Neural cell (in vitro differentiated cells): Measurements from ENCODE around the gene RIN2. TPM values are rescaled to one million over a fixed set of nuclear protein-coding genes. Genes with fewer than 3 reads are reported as not detected.

Source experiments
- H2AFZ ChIP-seq: fragments of 200-600, 300-800 bp; sonication (generic), shearing (Covaris generic); 2 replicates; pipeline ENCODE4 v1.6.0; 2014; ENCODE audit warnings: low read depth, mild to moderate bottlenecking, antibody characterized with exemption, low read length, moderate library complexity
- H3F3A ChIP-seq: fragments of 200-600 bp; shearing (Covaris generic); 2 replicates; pipeline ENCODE4 v1.6.1; 2016; ENCODE audit warnings: mild to moderate bottlenecking, moderate library complexity, mixed read lengths, antibody characterized with exemption, low read length; ENCODE audit not compliant: insufficient read depth, poor library complexity, severe bottlenecking
- H3K27ac ChIP-seq: fragments of 200-600, 300-800 bp; sonication (generic), shearing (Covaris generic); 2 replicates; pipeline ENCODE4 v1.5.1; 2014; ENCODE audit warnings: mild to moderate bottlenecking, low read length, moderate library complexity
- H3K27me3 ChIP-seq: fragments of 300-800, 200-600 bp; sonication (generic), shearing (Covaris generic); 2 replicates; pipeline ENCODE4 v1.6.0; 2014; ENCODE audit warnings: mild to moderate bottlenecking, low read depth, low read length, moderate library complexity; ENCODE audit not compliant: insufficient read depth
- H3K36me3 ChIP-seq: fragments of 300-800, 200-600 bp; sonication (generic), shearing (Covaris generic); 2 replicates; pipeline ENCODE4 v1.5.1; 2014; ENCODE audit warnings: mild to moderate bottlenecking, antibody characterized with exemption, low read length, moderate library complexity; ENCODE audit not compliant: insufficient read depth
- H3K4me2 ChIP-seq: fragments of 300-800, 200-600 bp; sonication (generic), shearing (Covaris generic); 2 replicates; pipeline ENCODE4 v1.6.0; 2014; ENCODE audit warnings: mild to moderate bottlenecking, low read length
- H3K4me3 ChIP-seq: fragments of 300-800, 200-600 bp; sonication (generic), shearing (Covaris generic); 2 replicates; pipeline ENCODE4 v1.5.1; 2014; ENCODE audit warnings: mild to moderate bottlenecking, low read length, moderate library complexity
- H3K79me2 ChIP-seq: fragments of 200-600 bp; shearing (Covaris generic); replicated peaks from 2 replicates; pipeline ENCODE4 v1.6.0; 2014; ENCODE audit warnings: mild to moderate bottlenecking, low read length, moderate library complexity; ENCODE audit not compliant: insufficient read depth
- H3K9ac ChIP-seq: fragments of 300-800, 200-600 bp; sonication (generic), shearing (Covaris generic); 2 replicates; pipeline ENCODE4 v1.6.1; 2016; ENCODE audit warnings: mild to moderate bottlenecking, low read length, mixed read lengths
- H3K9me2 ChIP-seq: fragments of 200-600 bp; shearing (Covaris generic); 2 replicates; pipeline ENCODE4 v1.6.1; 2016; ENCODE audit warnings: mild to moderate bottlenecking, low read length, mixed read lengths; ENCODE audit not compliant: insufficient read depth
- H3K9me3 ChIP-seq: fragments of 200-600, 300-800 bp; sonication (generic), shearing (Covaris generic); 2 replicates; pipeline ENCODE4 v1.6.1; 2016; ENCODE audit warnings: mild to moderate bottlenecking, mixed run types, low read length, moderate library complexity, mixed read lengths
- H4K20me1 ChIP-seq: fragments of 200-600 bp; shearing (Covaris generic); 2 replicates; pipeline ENCODE4 v1.6.1; 2016; ENCODE audit warnings: mild to moderate bottlenecking, mixed run types; ENCODE audit not compliant: insufficient read depth
- CTCF ChIP-seq: fragments of 450-650 bp; IDR thresholded peaks from 2 replicates; pipeline ENCODE4 v1.5.1; 2014; ENCODE audit warnings: antibody characterized with exemption, mild to moderate bottlenecking, moderate library complexity; ENCODE audit not compliant: poor library complexity, severe bottlenecking
- EP300 ChIP-seq: fragments of 450-650 bp; conservative IDR thresholded peaks from 2 replicates; pipeline ENCODE4 v1.6.1; 2014; ENCODE audit warnings: antibody characterized with exemption, mild to moderate bottlenecking, moderate library complexity; ENCODE audit not compliant: poor library complexity, severe bottlenecking
- EZH2 ChIP-seq: fragments of 200-600, 300-800 bp; shearing (Covaris generic), sonication (generic); IDR thresholded peaks from 2 replicates; pipeline ENCODE4 v1.6.1; 2014; ENCODE audit warnings: antibody characterized with exemption, low read length, borderline replicate concordance, mild to moderate bottlenecking; ENCODE audit not compliant: insufficient read depth, poor library complexity, severe bottlenecking
- MXI1 ChIP-seq: fragments of 450-650 bp; conservative IDR thresholded peaks from 2 replicates; pipeline ENCODE4 v1.6.1; 2014; ENCODE audit warnings: antibody characterized with exemption, mild to moderate bottlenecking; ENCODE audit not compliant: poor library complexity, severe bottlenecking
- POLR2AphosphoS5 ChIP-seq: IDR thresholded peaks from 2 replicates; pipeline ENCODE4 v1.6.1; 2012
- RAD21 ChIP-seq: fragments of 450-650 bp; conservative IDR thresholded peaks from 2 replicates; pipeline ENCODE4 v1.6.1; 2014; ENCODE audit warnings: antibody characterized with exemption, mild to moderate bottlenecking, moderate library complexity
- REST ChIP-seq: IDR thresholded peaks from 2 replicates; pipeline ENCODE4 v1.6.1; 2012; ENCODE audit warnings: borderline replicate concordance
- SMC3 ChIP-seq: fragments of 450-650 bp; conservative IDR thresholded peaks from 2 replicates; pipeline ENCODE4 v1.6.1; 2014; ENCODE audit warnings: antibody characterized with exemption, mild to moderate bottlenecking, moderate library complexity; ENCODE audit not compliant: poor library complexity
- TAF1 ChIP-seq: IDR thresholded peaks from 2 replicates; pipeline ENCODE4 v1.6.1; 2012; ENCODE audit warnings: low read depth
- polyA plus RNA-seq: library from polyadenylated mRNA; depleted of rRNA; stranded (reverse); fragments of >200 nt; gene quantifications from 2 replicates; pipeline ENCODE4 v1.2.3, GENCODE V29; 2014

RIN2 gene
- polyA plus RNA-seq, 1 donor from 2014 or later, result 4.7 TPM

GRCh38 chr20:19761326-19761725, 3.3 kb downstream of the RIN2 start:
- H3K36me3 ChIP-seq, result no peaks in the 10 kb centered on the region
- no peak overlapping the region for H3K4me2 ChIP-seq
- no peaks in the 10 kb centered on the region for H4K20me1 ChIP-seq
- H3K4me3 ChIP-seq, result no peak overlapping the region
- peaks cover 34% of the 10 kb centered on the region for H3K79me2 ChIP-seq
- no peaks in the 10 kb centered on the region for H3K9me2 ChIP-seq
- H2AFZ ChIP-seq, result no peak overlapping the region
- H3K9me3 ChIP-seq, result no peaks in the 10 kb centered on the region
- no peaks in the 10 kb centered on the region for H3K27me3 ChIP-seq
- no peak overlapping the region for H3K9ac ChIP-seq
- H3F3A ChIP-seq, result peaks cover 6% of the 10 kb centered on the region
- TF ChIP-seq POLR2AphosphoS5 (no peak), EP300 (no peak), SMC3 (no peak), REST (no peak), TAF1 (no peak), EZH2 (no peak), MXI1 (no peak), CTCF (no peak), RAD21 (no peak)
- no peak overlapping the region for H3K27ac ChIP-seq

DNA sequence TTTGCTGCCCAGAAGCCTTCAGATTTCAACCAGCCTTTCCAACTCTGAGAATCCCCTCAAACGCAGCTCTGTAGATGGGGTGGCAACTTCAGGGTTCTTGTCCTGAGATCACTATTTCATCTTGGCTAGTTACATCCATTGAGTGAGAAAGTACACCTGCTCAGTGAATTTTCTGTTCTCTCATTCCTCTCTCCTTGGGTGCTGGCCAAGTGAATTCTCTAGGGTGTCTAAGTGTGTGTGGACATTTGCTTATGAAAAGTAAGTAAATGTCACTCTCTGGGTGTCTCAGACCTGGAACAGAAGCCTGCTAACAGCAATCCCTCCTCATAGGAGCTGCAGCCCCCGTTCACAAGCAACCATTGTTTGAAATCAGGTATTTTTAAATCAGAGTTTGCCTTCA, 3.8 kb downstream of the RIN2 start:
- Histone ChIP-seq H4K20me1 (no peaks in the 10 kb centered on the region), H2AFZ (no peak overlapping the region), H3K4me3 (no peak overlapping the region), H3F3A (peaks cover 5% of the 10 kb centered on the region), H3K9me3 (no peaks in the 10 kb centered on the region), H3K27ac (no peak overlapping the region), H3K9ac (no peak overlapping the region), H3K27me3 (no peaks in the 10 kb centered on the region), H3K79me2 (peaks cover 34% of the 10 kb centered on the region), H3K4me2 (no peak overlapping the region), H3K36me3 (no peaks in the 10 kb centered on the region), H3K9me2 (no peaks in the 10 kb centered on the region)
- TF ChIP-seq REST, result no peak
- no peak for TF ChIP-seq EZH2
- TF ChIP-seq EP300, result no peak
- TF ChIP-seq MXI1, result no peak
- no peak for TF ChIP-seq POLR2AphosphoS5
- TF ChIP-seq TAF1, result no peak
- TF ChIP-seq SMC3, result no peak
- no peak for TF ChIP-seq RAD21
- no peak for TF ChIP-seq CTCF
